ENCODE measurements around the gene TFEB.

DNA sequence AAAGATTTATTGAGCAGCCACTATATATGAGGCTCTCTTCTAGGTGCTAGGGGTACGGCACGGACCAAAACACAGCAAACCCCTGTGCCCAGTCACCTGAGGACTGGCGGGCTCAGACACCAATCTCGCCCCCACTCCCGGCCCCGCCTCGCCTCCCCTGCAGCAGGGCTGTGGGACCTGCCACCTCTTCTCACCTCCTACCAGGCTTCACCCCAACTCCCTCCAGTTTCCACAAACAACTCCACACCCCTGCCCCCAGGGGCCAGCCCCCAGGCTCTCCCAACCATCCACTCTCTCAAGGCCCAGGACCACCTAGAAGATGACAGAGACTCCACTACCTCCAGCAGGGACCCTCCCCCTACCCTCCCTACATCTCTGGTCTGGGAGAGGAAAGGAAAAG lies 6.5 kb downstream of the TFEB start:
- TF ChIP-seq, protein P1, sequence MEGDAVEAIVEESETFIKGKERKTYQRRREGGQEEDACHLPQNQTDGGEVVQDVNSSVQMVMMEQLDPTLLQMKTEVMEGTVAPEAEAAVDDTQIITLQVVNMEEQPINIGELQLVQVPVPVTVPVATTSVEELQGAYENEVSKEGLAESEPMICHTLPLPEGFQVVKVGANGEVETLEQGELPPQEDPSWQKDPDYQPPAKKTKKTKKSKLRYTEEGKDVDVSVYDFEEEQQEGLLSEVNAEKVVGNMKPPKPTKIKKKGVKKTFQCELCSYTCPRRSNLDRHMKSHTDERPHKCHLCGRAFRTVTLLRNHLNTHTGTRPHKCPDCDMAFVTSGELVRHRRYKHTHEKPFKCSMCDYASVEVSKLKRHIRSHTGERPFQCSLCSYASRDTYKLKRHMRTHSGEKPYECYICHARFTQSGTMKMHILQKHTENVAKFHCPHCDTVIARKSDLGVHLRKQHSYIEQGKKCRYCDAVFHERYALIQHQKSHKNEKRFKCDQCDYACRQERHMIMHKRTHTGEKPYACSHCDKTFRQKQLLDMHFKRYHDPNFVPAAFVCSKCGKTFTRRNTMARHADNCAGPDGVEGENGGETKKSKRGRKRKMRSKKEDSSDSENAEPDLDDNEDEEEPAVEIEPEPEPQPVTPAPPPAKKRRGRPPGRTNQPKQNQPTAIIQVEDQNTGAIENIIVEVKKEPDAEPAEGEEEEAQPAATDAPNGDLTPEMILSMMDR (IDR thresholded peaks at IDR 0.05) = no peak
- TF ChIP-seq POLR2A (IDR thresholded peaks at IDR 0.05) (no peak), POLR2AphosphoS5 (IDR thresholded peaks at IDR 0.05) (no peak)
